ENCODE measurements around the gene FUT1. TPM values are rescaled to one million over a fixed set of nuclear protein-coding genes. Genes with fewer than 3 reads are reported as not detected.

Gene FUT1
- total RNA-seq: under 1 TPM; 0.12 to 0.28 TPM

GRCh38 chr19:48752496-48753365 is at the start of gene FUT1:
TSS of gene FUT1 (minus strand) at chr19:48752641. CDS start at chr19:48751281, 1,360 bp downstream.

DNA sequence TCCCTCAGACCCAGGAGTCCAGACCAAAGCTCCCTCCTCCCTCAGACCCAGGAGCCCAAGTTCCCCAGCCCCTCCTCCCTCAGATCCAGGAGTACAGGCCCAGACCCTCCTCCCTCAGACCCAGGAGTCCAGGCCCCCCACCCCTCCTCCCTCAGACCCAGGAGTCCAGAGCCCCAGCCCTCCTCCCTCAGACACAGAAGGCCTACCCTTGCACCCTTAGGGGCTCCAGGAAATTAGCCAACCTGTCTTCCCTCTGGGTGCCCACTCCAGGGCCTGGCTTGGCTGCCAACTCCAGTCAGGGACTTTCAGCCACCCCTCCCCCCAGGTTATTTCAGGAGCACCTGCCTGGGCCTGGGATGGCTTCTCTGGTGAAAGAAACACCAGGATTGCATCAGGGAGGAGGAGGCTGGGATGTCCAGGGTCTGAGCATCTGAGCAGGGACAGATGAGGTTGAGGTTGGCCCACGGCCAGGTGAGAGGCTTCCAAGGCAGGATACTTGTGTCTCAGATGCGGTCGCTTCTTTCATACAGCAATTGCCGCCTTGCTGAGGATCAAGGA is 2.7 kb upstream of the FUT1 start, which contains the start of gene FGF21:
Gene FGF21, plus strand, starts transcription at position 441 of the 558 bp plus-strand sequence. CDS start 713 bp downstream, outside the sequence.

GRCh38 chr19:48746738-48747575 is 5.5 kb downstream of the FUT1 start, which contains the start of gene IZUMO1:
TSS of gene IZUMO1 (minus strand) at chr19:48746909. CDS start at chr19:48745859, 1,050 bp downstream.

GRCh38 chr19:48740164-48740972 is 12.1 kb downstream of the FUT1 start, which contains the start of gene RASIP1:
TSS of gene RASIP1 (minus strand) at chr19:48740610. CDS start at chr19:48740282, 328 bp downstream.

DNA sequence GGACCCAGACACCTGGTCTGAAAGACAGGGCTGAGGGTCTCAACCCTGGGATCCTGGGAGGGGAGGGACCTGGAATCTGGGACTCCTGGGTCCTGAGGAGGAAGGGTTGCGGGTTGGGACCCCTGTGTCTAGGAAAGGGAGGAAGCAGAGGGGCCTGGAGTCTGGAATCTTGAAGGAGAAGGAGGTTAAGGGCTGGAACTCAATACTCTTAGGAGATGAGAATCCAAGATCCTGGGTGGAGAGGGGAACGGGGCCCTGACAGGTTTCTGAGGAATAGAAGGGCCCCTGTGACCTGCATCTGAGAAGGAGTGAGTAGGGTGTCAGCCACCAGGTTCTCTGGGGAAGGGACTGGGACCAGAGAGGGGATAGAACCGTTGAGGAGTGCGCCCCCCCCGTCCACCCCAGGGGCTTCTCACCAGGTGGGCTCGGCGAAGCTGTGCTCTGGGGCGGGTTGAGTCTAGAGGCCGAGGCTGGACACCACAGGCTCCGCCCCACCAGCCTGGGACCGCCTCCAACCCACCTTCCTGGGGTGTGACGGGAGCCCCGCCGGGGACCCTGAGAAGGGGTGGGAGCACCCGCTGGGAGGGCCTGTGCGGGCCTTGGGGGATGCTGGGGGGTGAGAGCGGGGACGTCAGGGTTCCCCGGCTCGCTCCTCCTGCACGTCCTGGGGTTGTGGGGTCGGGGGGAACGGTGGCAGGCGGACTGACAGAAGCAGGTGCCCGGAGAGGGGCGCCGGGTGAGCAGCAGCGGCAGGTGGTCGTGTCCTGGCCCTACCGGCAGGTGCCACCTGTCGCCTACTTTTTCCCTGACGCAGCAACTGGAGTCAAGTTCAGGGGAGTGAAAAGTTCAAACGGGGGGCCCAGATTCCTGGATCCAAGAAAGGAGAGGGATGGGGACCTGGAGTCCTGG is 32.9 kb downstream of the FUT1 start, which contains the start of gene MAMSTR:
Gene MAMSTR, minus strand, starts transcription at position 463 of the 909 bp plus-strand sequence. CDS start 694 bp downstream, outside the sequence.

Other genes starting within 250 kb of the FUT1 start
- gene LMTK3, start 240.8 kb downstream of the FUT1 start, total RNA-seq: 1 to 10 TPM; 5.7 to 7.5 TPM
- gene SULT2B1, start 200.5 kb downstream of the FUT1 start, total RNA-seq: under 1 TPM in 1 of 2 experiments, not detected in 1; 0.17 TPM
- gene SPACA4, start 145.9 kb downstream of the FUT1 start, total RNA-seq: not detected
- 1 to 10 TPM; 1.2 to 2.1 TPM for gene FAM83E, start 137.6 kb downstream of the FUT1 start, total RNA-seq
- 1,000 to 10,000 TPM; 2,122 to 2,183 TPM for gene RPL18, start 133.5 kb downstream of the FUT1 start, total RNA-seq
- 10 to 100 TPM; 26.6 to 30.6 TPM for gene SPHK2, start 133.1 kb downstream of the FUT1 start, total RNA-seq
- gene DBP, start 115.3 kb downstream of the FUT1 start, total RNA-seq: 10 to 100 TPM; 25.8 to 27.4 TPM
- 10 to 100 TPM; 10.7 to 11.5 TPM for gene CA11, start 106.5 kb downstream of the FUT1 start, total RNA-seq
- 1 to 10 TPM; 1.2 to 1.3 TPM for gene NTN5, start 79.6 kb downstream of the FUT1 start, total RNA-seq
- gene FUT2, start 56.7 kb downstream of the FUT1 start, total RNA-seq: not detected
- gene MAMSTR, start 32.9 kb downstream of the FUT1 start, total RNA-seq: 1 to 10 TPM; 1.1 to 1.4 TPM
- under 1 TPM; 0.14 to 0.15 TPM for gene RASIP1, start 12.0 kb downstream of the FUT1 start, total RNA-seq
- not detected for gene IZUMO1, start 5.7 kb downstream of the FUT1 start, total RNA-seq
- gene FGF21, start 2.9 kb upstream of the FUT1 start, total RNA-seq: not detected
- gene BCAT2, start 58.4 kb upstream of the FUT1 start, total RNA-seq: 10 to 100 TPM; 38.5 to 41.2 TPM
- gene HSD17B14, start 83.8 kb upstream of the FUT1 start, total RNA-seq: under 1 TPM; 0.35 to 0.82 TPM
- 1 to 10 TPM; 6.8 to 8.0 TPM for gene PLEKHA4, start 116.0 kb upstream of the FUT1 start, total RNA-seq
- 10 to 100 TPM; 50.9 to 56.1 TPM for gene PPP1R15A, start 119.8 kb upstream of the FUT1 start, total RNA-seq
- not detected for gene TULP2, start 146.1 kb upstream of the FUT1 start, total RNA-seq
- 100 to 1,000 TPM; 276 to 287 TPM for gene NUCB1, start 147.7 kb upstream of the FUT1 start, total RNA-seq
- 1 to 10 TPM; 1.8 to 2.1 TPM for gene DHDH, start 181.1 kb upstream of the FUT1 start, total RNA-seq
- gene BAX, start 202.2 kb upstream of the FUT1 start, total RNA-seq: 100 to 1,000 TPM; 271 to 293 TPM
- gene FTL, start 212.7 kb upstream of the FUT1 start, total RNA-seq: 100 to 1,000 TPM; 799 to 840 TPM
- gene GYS1, start 240.7 kb upstream of the FUT1 start, total RNA-seq: 10 to 100 TPM; 55.7 to 58.7 TPM
- gene RUVBL2, start 241.2 kb upstream of the FUT1 start, total RNA-seq: 10 to 100 TPM; 58.4 to 59.0 TPM